GM10248 (cell line): ENCODE measurements around the gene ZCCHC10.
"Not testable (repeated sequence)": the region's sequence is repeated elsewhere in the genome, so short reads cannot be mapped to it uniquely, and the experiment has no call there.

Experiments
- CTCF ChIA-PET: fragments of 300-600 bp; sonication (Branson Sonifier 250); formaldehyde crosslinking; extraction: SDS; loops from one replicate; lab custom pipeline; 2021; ENCODE audit warnings: antibody characterized with exemption; lab: Yijun Ruan, JAX
- POLR2A ChIA-PET: fragments of 350-650 bp; sonication (Branson Sonifier 250); formaldehyde crosslinking; extraction: SDS; loops from one replicate; lab custom pipeline; 2020; ENCODE audit warnings: antibody characterized with exemption; lab: Yijun Ruan, JAX
- DNase-seq: peaks from one replicate; pipeline ENCODE4 v3.0.0; 2012; ENCODE audit errors: extremely low spot score
- TF ChIP-seq, protein P1 (sequence below): IDR thresholded peaks from 2 replicates; pipeline ENCODE4 v1.5.1; 2012; ENCODE audit warnings: mild to moderate bottlenecking, low read depth; ENCODE audit errors: extremely low read depth, missing control alignments, control extremely low read depth

The ZCCHC10 gene

DNA sequence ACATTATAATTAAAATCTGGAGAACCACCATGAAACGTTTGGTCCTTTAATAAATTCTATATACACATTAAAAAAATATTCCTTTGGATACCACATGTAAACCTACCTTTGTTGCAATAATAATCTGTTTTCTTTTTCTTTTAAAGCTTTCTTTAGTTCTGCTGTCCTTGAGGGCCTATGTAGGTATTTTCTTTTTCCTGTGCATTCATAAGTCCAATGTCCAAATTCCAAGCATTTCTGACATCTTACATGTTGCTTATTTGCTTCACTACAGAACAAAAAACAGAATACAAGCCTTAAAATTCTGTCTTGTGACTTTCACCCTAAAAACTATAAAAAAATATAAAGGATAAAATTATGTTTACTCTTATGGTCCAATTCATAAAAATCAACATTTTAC lies 19.7 kb downstream of the ZCCHC10 start:
- TF ChIP-seq, protein P1, sequence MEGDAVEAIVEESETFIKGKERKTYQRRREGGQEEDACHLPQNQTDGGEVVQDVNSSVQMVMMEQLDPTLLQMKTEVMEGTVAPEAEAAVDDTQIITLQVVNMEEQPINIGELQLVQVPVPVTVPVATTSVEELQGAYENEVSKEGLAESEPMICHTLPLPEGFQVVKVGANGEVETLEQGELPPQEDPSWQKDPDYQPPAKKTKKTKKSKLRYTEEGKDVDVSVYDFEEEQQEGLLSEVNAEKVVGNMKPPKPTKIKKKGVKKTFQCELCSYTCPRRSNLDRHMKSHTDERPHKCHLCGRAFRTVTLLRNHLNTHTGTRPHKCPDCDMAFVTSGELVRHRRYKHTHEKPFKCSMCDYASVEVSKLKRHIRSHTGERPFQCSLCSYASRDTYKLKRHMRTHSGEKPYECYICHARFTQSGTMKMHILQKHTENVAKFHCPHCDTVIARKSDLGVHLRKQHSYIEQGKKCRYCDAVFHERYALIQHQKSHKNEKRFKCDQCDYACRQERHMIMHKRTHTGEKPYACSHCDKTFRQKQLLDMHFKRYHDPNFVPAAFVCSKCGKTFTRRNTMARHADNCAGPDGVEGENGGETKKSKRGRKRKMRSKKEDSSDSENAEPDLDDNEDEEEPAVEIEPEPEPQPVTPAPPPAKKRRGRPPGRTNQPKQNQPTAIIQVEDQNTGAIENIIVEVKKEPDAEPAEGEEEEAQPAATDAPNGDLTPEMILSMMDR: no peak
- DNase-seq: no peak
- POLR2A ChIA-PET: interaction anchor here (0.7 kb wide), 1 partner anchor 634 kb away, joined by 6 read pairs; no protein-coding TSS in a partner anchor
- CTCF ChIA-PET: interaction anchor here (1.6 kb wide), 1 partner anchor 12 kb away, joined by 3 read pairs; no protein-coding TSS in a partner anchor

- ChIA-PET CTCF (interaction anchor here (0.8 to 1.7 kb wide), 2 partner anchors 13 to 31 kb away, joined by 3 to 4 read pairs; no protein-coding TSS in a partner anchor), POLR2A (no interaction called here)
- DNase-seq: no peak
- TF ChIP-seq, protein P1: no peak
Measured at GRCh38 chr5:132999246-132999645, 27.1 kb downstream of the ZCCHC10 start.

DNA sequence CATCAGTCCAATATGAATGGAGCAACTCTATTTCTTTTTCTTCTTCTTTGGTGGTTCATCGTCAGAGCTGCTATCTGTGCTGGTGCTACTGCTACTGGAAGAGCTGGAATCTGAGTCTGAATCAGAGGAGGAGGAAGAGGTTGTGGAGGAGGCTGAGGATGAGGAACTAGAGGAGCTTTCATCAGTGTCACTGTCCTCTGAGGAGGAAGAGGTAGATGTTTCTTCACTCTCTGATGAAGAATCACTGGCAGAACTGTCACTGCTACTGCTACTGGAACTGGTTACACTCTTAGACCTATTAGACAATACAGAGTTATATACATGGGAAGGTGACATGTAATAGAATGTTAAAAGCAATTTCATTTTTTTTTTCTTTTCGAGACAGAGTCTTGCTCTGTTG lies 27.8 kb downstream of the ZCCHC10 start:
- TF ChIP-seq, protein P1: no peak
- DNase-seq: no peak
- ChIA-PET POLR2A (no interaction called here), CTCF (no interaction called here)

DNA sequence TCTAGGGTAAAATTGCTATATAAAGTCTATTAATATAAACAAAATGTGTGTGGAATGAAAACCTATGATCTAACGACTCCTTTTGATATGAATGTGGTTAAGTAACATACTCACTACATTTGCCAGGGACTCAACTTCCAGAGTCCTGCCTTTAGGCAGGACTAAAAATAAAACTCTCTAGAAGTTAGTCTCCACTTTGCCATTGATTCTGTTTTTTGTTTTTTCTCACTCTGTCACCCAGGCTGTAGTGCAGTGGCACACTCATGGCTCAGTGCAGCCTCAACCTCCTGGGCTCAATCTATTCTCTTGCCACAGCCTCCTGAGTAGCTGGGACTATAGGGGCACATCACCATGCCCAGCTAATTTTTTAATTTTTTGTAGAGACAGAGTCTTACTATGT lies 30.0 kb downstream of the ZCCHC10 start:
- POLR2A ChIA-PET: no interaction called here
- CTCF ChIA-PET: no interaction called here
- TF ChIP-seq, protein P1: no peak
- DNase-seq: no peak

GRCh38 chr5:132987531-132988408 lies 38.6 kb downstream of the ZCCHC10 start:
- ChIA-PET POLR2A (no interaction called here), CTCF (no interaction called here)
- TF ChIP-seq, protein P1: no peak

GRCh38 chr5:132982971-132983370 lies 43.4 kb downstream of the ZCCHC10 start:
- POLR2A ChIA-PET, CTCF ChIA-PET, DNase-seq: not testable (repeated sequence)

More at GRCh38 chr5:132987531-132988408, 38.6 kb downstream of the ZCCHC10 start:
- no peak for DNase-seq

- ChIA-PET CTCF (interaction anchor here (0.5 kb wide), 1 partner anchor 1868 kb away, joined by 3 read pairs; no protein-coding TSS in a partner anchor), POLR2A (no interaction called here)
- TF ChIP-seq, protein P1: no peak
- DNase-seq: no peak
Measured at GRCh38 chr5:132981288-132981687, 45.1 kb downstream of the ZCCHC10 start.
